Measurements from ENCODE around the gene LCE1E.

The LCE1E gene

DNA sequence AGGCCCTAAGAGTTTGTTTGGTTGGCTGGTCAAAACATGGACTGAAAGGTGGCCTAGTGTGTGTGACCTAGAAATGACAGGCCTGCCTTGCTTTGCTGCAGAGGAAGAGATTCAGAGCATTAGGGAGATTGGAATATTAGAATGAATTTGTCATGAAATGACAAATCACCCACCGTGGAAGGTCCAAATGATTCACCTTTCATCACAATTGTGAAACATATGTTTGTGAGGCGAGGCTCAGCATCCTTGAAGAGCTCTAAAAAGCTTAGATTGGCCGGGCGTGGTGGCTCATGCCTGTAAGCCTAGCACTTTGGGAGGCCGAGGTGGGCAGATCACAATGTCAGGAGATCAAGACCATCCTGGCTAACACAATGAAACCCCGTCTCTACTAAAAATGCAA, 31.3 kb downstream of the LCE1E start:
- no peak for DNase-seq (ENCODE audit: low spot score)
- TF ChIP-seq CTCF (IDR thresholded peaks at IDR 0.05; ENCODE audit: extremely low read depth, missing control alignments), result no peak

DNA sequence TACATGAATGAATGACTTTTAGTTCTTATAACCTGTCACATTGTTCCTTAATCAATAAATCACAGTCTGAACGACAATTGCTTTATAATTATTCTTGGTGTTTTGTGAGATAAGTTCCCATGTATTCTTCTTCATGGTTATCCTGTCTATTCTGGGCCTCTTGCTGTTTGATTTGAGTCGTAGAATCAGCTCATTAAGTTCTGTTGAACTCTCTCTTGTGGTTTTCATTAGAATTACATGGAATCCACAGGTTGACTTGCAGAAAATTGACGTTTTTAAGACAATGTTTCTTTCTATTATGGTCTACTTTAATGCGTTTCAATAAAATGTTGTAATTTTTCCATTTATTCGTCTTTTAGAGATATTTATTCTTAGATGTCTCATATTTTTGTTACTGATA, 37.2 kb downstream of the LCE1E start:
- no peak for TF ChIP-seq CTCF (IDR thresholded peaks at IDR 0.05; ENCODE audit: extremely low read depth, missing control alignments)
- no peak for DNase-seq (ENCODE audit: low spot score)

GRCh38 chr1:152824964-152825363, 38.9 kb downstream of the LCE1E start:
- TF ChIP-seq CTCF (IDR thresholded peaks at IDR 0.05; ENCODE audit: extremely low read depth, missing control alignments), result no peak
- DNase-seq (ENCODE audit: low spot score), result no peak

GRCh38 chr1:152827173-152827572, 41.1 kb downstream of the LCE1E start, which contains the start of gene LCE1A:
LCE1A (plus strand) TSS chr1:152827473; CDS start chr1:152827473, 0 bp downstream.
- no peak for TF ChIP-seq CTCF (IDR thresholded peaks at IDR 0.05; ENCODE audit: extremely low read depth, missing control alignments)
- DNase-seq (ENCODE audit: low spot score), result no peak

GRCh38 chr1:152836870-152837269, 50.8 kb downstream of the LCE1E start:
- no peak for DNase-seq (ENCODE audit: low spot score)
- no peak for TF ChIP-seq CTCF (IDR thresholded peaks at IDR 0.05; ENCODE audit: extremely low read depth, missing control alignments)

All from GM20000 (cell line).